Measurements from ENCODE around the gene TIMM44. TPM values are rescaled to one million over a fixed set of nuclear protein-coding genes. Genes with fewer than 3 reads are reported as not detected.

TIMM44 gene
- total and polyA plus RNA-seq, 2 of the 8 experiments (the other 6 are each of a cell fraction or from before 2014, with no cell fraction given): 131 to 150 TPM

DNA sequence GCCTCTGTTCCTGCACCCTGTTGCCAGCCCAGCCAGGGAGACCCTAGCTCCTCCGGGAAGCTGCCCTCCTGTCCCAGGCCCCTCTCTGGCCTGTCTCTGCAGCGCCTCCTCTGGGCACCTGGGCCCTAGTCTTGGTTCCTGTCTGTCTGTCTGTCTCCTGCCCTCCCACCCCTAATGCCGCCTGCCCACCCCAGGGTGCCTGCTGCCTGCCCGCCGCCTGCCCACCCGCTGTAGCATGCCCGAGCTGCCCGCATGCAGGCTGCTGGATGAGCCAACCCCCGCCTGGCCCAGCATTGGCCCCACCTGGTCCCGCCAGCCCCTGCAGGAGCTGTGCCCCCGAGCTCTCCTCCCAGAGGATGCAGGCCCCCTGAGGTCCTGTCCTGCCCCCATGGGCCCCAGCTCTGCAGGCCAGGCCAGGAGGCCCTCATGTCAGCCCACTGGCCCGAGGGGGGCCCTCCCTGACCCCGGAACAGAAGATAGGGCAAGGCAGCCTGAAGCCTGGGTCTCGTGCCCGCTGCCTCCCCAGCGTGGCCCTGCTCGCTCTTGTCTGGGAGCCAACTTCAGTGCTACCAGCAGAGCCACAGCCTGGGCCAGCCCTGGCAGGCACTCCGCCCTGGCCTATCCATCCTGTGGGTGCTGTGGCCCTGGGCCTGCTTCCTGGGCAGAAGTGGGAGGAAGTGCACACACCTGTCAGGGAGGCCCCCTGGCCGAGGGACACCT lies 34.6 kb downstream of the TIMM44 start:
- H3K79me2 ChIP-seq (ENCODE audit: control insufficient read depth in 1 of 2, insufficient read depth in 2 of 2, low read length in 2 of 2): peaks cover 0 to 22% of the 10 kb centered on the region in 2 experiments; a peak in 2 of 4 replicates
- H3K18ac ChIP-seq (ENCODE audit: extremely low read depth, low read length): no peak overlapping the region
- ChIA-PET POLR2A (ENCODE audit: partially characterized antibody) (interaction anchor here (1.0 to 2.3 kb wide), 8 partner anchors 8 to 51 kb away, joined by 4 to 12 read pairs (median 6); partner anchors contain the start of gene TIMM44), CTCF (ENCODE audit: partially characterized antibody) (interaction anchor here (0.8 to 1.8 kb wide), 12 partner anchors 8 to 185 kb away, joined by 3 to 12 read pairs (median 4); no protein-coding TSS in a partner anchor)
- no peak overlapping the region for H3K56ac ChIP-seq (replicated peaks; ENCODE audit: insufficient read length, low read depth, low read length)
- DNase-seq (ENCODE audit: low read depth in 1 of 2, low spot score in 2 of 2) (no peak), FAIRE-seq (no peak)
- no peak overlapping the region for H4K91ac ChIP-seq (replicated peaks; ENCODE audit: insufficient read length, low read length)
- H3K9ac ChIP-seq (replicated peaks in 1 of 4; ENCODE audit: extremely low read depth in 1 of 4, low read depth in 3 of 4, low read length in 3 of 4): no peak overlapping the region
- H3K4ac ChIP-seq (replicated peaks; ENCODE audit: insufficient read length, low read depth, low read length): no peak overlapping the region
- no peak overlapping the region for H2BK5ac ChIP-seq (ENCODE audit: low read depth, low read length)
- H4K5ac ChIP-seq (ENCODE audit: insufficient read length, low read depth, low read length): no peak overlapping the region
- H3K4me3 ChIP-seq (ENCODE audit: extremely low read depth in 1 of 4, insufficient read depth in 2 of 4, low read depth in 3 of 4, low read length in 4 of 4): no peak overlapping the region
- peaks cover 5% of the 10 kb centered on the region; the same call in 1 of the 2 replicates for H3K23me2 ChIP-seq (ENCODE audit: low read depth, low read length)
- H2BK12ac ChIP-seq (ENCODE audit: low read depth, low read length): no peak overlapping the region
- no peak overlapping the region for H3K23ac ChIP-seq (ENCODE audit: insufficient read length)
- no peak overlapping the region for H2AK5ac ChIP-seq (ENCODE audit: low read depth, low read length)
- peaks cover 5 to 19% of the 10 kb centered on the region in 2 experiments for H4K20me1 ChIP-seq (replicated peaks in 1 of 2; ENCODE audit: control insufficient read depth in 1 of 2, insufficient read depth in 2 of 2, low read length in 2 of 2)
- H3K79me1 ChIP-seq (ENCODE audit: low read depth, low read length): peaks cover 11% of the 10 kb centered on the region
- H3K36me3 ChIP-seq (ENCODE audit: control insufficient read depth in 2 of 4, insufficient read depth in 4 of 4, low read length in 3 of 4): peaks cover 5 to 30% (median 16%) of the 10 kb centered on the region in 4 experiments; a peak in 5 of 8 replicates
- no peak overlapping the region for H2AFZ ChIP-seq (ENCODE audit: low read length)
- no peak overlapping the region for H4K8ac ChIP-seq (ENCODE audit: extremely low read depth, insufficient read depth, low read length)
- 87% methylated on average over 16 of the region's 19 CpGs; no CpG with 5 or more reads in 1 of the 2 experiments for WGBS, 2 experiments (ENCODE audit: extremely low coverage in 1 of 2, insufficient coverage in 1 of 2, insufficient read length in 1 of 2, insufficient replicate concordance in 2 of 2, low coverage in 1 of 2, low lambda C conversion rate in 2 of 2, missing lambda C conversion rate in 1 of 2)
- H3K14ac ChIP-seq (ENCODE audit: insufficient read length): no peak overlapping the region
- no peak overlapping the region for H2BK120ac ChIP-seq (replicated peaks; ENCODE audit: low read depth, low read length)
- no peak overlapping the region for H3K4me2 ChIP-seq (ENCODE audit: insufficient read depth in 1 of 2, low read depth in 2 of 2, low read length in 2 of 2)
- 0 out of 4 replicates have a peak, but pooled peaks of 1 of the 2 experiments have one; percentile 12 for TF ChIP-seq RAD21 (IDR thresholded peaks at IDR 0.05 in 1 of 2, conservative IDR thresholded peaks at IDR 0.05 in 1 of 2; ENCODE audit: low read depth in 2 of 2, low read length in 2 of 2)
- TF ChIP-seq CTCF (IDR thresholded peaks at IDR 0.05; ENCODE audit: control extremely low read depth in 1 of 3, insufficient read depth in 1 of 3, low read depth in 1 of 3, low read length in 3 of 3): peak; percentile 30 to 44 (median 32)
- TF ChIP-seq PHF8 (conservative IDR thresholded peaks at IDR 0.05; ENCODE audit: low read depth, low read length): no peak
- H3K4me1 ChIP-seq (replicated peaks in 1 of 4; ENCODE audit: control insufficient read depth in 3 of 4, insufficient read depth in 4 of 4, low read length in 3 of 4): peaks cover 0 to 5% (median 4%) of the 10 kb centered on the region in 4 experiments; a peak in 5 of 7 replicates
- H3K27me3 ChIP-seq (replicated peaks in 1 of 4; ENCODE audit: control insufficient read depth in 3 of 4, extremely low read depth in 1 of 4, insufficient read depth in 3 of 4, low read length in 3 of 4): peaks cover 0 to 1% (median 0%) of the 10 kb centered on the region in 4 experiments; a peak in 1 of 7 replicates
- H2BK15ac ChIP-seq (ENCODE audit: low read length): no peak overlapping the region
- no peaks in the 10 kb centered on the region for H3K9me3 ChIP-seq (ENCODE audit: insufficient read depth in 2 of 2, low read depth in 1 of 2, low read length in 1 of 2)
- H2BK20ac ChIP-seq (ENCODE audit: low read length): no peak overlapping the region
- H3K27ac ChIP-seq (ENCODE audit: low read depth, low read length): no peak overlapping the region
